KOPT-K1 (cell line): ENCODE measurements around the gene BMP8B.
A peak's percentile ranks its signal among the peaks of the same experiment; 100 is the strongest.
"Not testable (repeated sequence)": the region's sequence is repeated elsewhere in the genome, so short reads cannot be mapped to it uniquely, and the experiment has no call there.

Experiments used
- H3K27ac ChIP-seq: fragments of 200-600 bp; sonication (generic); 2 replicates; pipeline ENCODE4 v1.5.1; 2016; ENCODE audit warnings: antibody characterized with exemption, mild to moderate bottlenecking, low read depth, low read length; ENCODE audit not compliant: poor library complexity, severe bottlenecking
- H3K36me3 ChIP-seq: fragments of 200-600 bp; sonication (generic); 2 replicates; pipeline ENCODE4 v1.5.1; 2017; ENCODE audit warnings: antibody characterized with exemption, mild to moderate bottlenecking, low read length, moderate library complexity; ENCODE audit not compliant: insufficient read depth
- H3K9me3 ChIP-seq: fragments of 200-600 bp; sonication (generic); 2 replicates; pipeline ENCODE4 v1.5.1; 2017; ENCODE audit warnings: antibody characterized with exemption, low read length, mild to moderate bottlenecking; ENCODE audit not compliant: insufficient read depth, poor library complexity, severe bottlenecking

Gene BMP8B

GRCh38 chr1:39822146-39822545 lies 33.5 kb upstream of the BMP8B start:
- Histone ChIP-seq H3K36me3 (no peaks in the 10 kb centered on the region), H3K9me3 (no peaks in the 10 kb centered on the region), H3K27ac (no peak overlapping the region)

- H3K27ac ChIP-seq = no peak overlapping the region
- H3K9me3 ChIP-seq = no peaks in the 10 kb centered on the region
- no peaks in the 10 kb centered on the region for H3K36me3 ChIP-seq
Observed at GRCh38 chr1:39819091-39819812, 30.6 kb upstream of the BMP8B start.

- H3K9me3 ChIP-seq = no peaks in the 10 kb centered on the region
- no peak overlapping the region for H3K27ac ChIP-seq
- H3K36me3 ChIP-seq = no peaks in the 10 kb centered on the region
Observed at GRCh38 chr1:39818482-39818881, 29.8 kb upstream of the BMP8B start.

DNA sequence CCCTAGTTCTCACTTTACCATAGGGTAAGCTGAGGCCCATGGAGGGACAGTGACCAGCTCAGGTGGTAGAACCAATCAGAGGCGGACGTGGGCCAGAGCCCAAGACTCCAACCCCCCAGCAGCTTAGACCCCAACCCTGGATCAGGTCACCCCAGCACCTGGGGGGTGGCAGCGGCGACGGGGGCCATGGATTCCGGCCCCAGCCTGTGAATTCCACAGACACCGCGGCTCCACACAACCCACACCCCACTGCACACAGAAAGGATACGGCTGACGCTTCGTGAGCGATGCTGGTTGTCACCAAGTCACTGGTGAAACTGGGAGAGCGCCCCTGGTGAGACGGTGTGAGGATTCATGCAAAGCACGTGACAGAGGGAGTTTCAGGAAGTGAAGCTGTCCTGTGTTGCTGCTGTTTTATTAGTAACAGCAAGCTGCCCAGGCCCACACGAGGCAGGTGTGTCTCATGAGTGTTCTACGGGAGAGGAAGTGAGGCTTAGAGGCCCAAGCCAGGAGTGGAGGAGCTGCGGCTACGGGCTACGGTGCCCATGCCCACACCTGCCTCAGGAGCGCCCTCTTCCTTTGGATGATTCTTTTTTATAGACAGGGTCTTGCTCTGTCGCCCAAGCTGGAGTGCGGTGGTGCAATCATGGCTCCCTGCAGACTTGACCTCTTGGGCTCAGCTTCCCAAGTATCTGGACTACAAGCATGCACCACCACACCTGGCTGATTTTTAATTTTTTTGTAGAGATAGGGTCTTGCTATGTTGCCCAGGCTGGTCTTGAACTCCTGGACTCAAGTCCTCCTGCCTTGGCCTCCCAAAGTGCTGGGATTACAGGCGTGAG lies 28.6 kb upstream of the BMP8B start:
- not testable (repeated sequence) for H3K9me3 ChIP-seq, H3K27ac ChIP-seq, H3K36me3 ChIP-seq

GRCh38 chr1:39816415-39817090 lies 27.9 kb upstream of the BMP8B start:
- no peaks in the 10 kb centered on the region for H3K36me3 ChIP-seq
- no peaks in the 10 kb centered on the region for H3K9me3 ChIP-seq
- H3K27ac ChIP-seq = no peak overlapping the region

DNA sequence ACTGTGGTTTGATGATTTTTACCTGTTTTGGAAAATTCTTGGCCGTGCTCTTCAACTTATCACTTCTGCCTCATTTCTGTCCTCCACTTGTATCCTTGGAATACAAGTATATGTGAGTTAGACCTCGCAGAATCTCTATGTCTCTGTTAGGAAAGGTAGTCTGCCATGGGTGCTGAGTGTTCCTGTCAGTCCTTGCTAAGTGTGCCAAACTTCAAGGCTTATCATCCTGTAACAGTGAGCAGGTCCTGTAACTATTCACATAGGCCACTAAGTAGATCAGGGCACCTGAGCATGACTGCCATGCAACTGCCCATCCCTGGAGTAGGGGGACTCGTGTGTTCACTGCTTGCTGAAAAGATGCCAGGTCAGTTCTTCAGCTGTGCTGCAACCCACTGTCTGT lies 24.2 kb upstream of the BMP8B start:
- Histone ChIP-seq H3K9me3 (no peaks in the 10 kb centered on the region), H3K36me3 (no peaks in the 10 kb centered on the region), H3K27ac (no peak overlapping the region)

GRCh38 chr1:39808784-39809517 lies 20.3 kb upstream of the BMP8B start:
- H3K36me3 ChIP-seq = no peaks in the 10 kb centered on the region
- peaks cover 7% of the 10 kb centered on the region for H3K9me3 ChIP-seq
- no peak overlapping the region for H3K27ac ChIP-seq

GRCh38 chr1:39805385-39805784 lies 16.7 kb upstream of the BMP8B start:
- Histone ChIP-seq H3K9me3 (peaks cover 7% of the 10 kb centered on the region), H3K27ac (no peak overlapping the region), H3K36me3 (no peaks in the 10 kb centered on the region)

- Histone ChIP-seq H3K27ac (no peak overlapping the region), H3K36me3 (no peaks in the 10 kb centered on the region), H3K9me3 (peaks cover 7% of the 10 kb centered on the region)
Observed at GRCh38 chr1:39802496-39803260, 14.0 kb upstream of the BMP8B start.

DNA sequence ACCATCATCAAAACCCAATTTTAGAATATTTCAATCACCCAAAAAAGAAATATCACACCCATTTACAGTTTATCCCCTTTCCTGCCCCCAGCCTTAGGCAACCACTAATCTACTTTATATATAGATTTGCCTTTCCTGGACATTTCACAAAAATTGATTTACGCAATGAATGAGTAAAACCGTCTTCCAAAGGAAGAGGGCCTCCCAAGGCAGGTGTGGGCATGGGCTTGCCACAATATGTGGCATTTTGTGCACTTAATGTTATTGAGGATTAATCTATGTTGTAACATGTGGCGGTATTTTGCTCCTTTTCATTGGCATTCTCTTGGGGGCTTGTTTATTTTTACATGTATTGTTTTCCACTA lies 11.8 kb upstream of the BMP8B start:
- Histone ChIP-seq H3K9me3 (peaks cover 2% of the 10 kb centered on the region), H3K27ac (no peak overlapping the region), H3K36me3 (no peaks in the 10 kb centered on the region)

- Histone ChIP-seq H3K9me3 (no peaks in the 10 kb centered on the region), H3K36me3 (no peaks in the 10 kb centered on the region), H3K27ac (no peak overlapping the region)
Observed at GRCh38 chr1:39799770-39800470, 11.3 kb upstream of the BMP8B start.

DNA sequence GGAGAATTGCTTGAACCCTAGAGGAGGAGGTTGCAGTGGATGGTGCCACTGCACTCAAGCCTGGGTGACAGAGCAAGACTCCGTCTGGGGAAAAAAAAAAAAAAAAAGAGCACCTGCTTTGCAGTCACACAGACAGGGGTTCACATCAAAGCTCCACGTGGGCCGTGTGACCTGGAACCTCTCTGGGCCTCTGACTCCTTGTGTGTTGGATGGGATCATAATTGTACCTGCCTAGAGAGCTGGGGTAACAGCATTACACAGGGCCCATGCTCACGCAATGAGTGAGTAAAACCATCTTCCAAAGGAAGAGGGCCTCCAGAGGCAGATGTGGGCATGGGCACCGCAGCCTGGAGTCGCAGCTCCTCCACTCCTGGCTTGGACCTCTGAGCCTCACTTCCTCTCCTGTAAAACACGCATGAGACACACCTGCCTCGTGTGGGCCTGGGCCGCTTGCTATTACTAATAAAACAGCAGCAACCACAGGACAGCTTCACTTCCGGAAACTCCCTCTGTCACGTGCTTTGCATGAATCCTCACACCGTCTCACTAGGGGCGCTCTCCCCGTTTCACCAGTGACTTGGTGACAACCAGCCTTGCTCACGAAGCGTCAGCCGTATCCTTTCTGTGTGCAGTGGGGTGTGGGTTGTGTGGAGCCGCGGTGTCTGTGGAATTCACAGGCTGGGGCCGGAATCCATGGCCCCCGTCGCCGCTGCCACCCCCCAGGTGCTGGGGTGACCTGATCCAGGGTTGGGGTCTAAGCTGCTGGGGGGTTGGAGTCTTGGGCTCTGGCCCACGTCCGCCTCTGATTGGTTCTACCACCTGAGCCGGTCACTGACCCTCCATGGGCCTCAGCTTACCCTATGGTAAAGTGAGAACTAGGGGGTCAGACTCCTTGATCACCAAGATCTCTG lies 10.4 kb upstream of the BMP8B start:
- peak overlapping the region; percentile 50 for H3K27ac ChIP-seq
- H3K36me3 ChIP-seq, H3K9me3 ChIP-seq: not testable (repeated sequence)

DNA sequence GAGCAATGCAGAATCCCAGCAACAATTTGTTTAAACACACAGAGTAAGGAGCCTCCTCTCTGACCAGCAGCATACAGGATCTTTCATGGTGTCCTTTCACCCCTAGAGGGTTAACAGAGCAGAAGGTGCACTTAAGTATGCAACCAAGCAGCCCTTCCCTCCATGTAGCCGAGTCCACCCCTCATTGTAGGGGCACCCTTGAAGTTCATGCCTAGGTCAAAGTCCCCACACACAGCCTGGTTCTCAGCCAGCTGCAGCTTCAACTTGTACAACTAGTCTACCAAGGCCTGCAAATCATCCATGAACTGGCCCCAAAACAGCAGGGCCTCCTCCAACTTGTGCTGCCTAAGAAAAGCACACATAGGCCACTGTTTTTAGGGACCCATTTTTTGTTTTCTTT lies 7.0 kb upstream of the BMP8B start:
- Histone ChIP-seq H3K36me3 (no peaks in the 10 kb centered on the region), H3K9me3 (no peaks in the 10 kb centered on the region), H3K27ac (no peak overlapping the region)
